Neural crest cell (in vitro differentiated cells): ENCODE results near the gene ARL11. TPM values are rescaled to one million over a fixed set of nuclear protein-coding genes. Genes with fewer than 3 reads are reported as not detected.
"Not testable (repeated sequence)": the region's sequence is repeated elsewhere in the genome, so short reads cannot be mapped to it uniquely, and the experiment has no call there.

Experiments used
- DNase-seq: peaks from one replicate; pipeline ENCODE4 v3.0.0; 2021; ENCODE audit warnings: low read depth, mixed read lengths, low spot score
- H3K27ac Mint-ChIP-seq: one replicate; pipeline ENCODE4 v1.8.0; 2021; ENCODE audit warnings: mild to moderate bottlenecking, mixed read lengths; ENCODE audit not compliant: unreplicated experiment
- H3K27me3 Mint-ChIP-seq: 2 replicates; pipeline ENCODE4 v1.8.0; 2021; ENCODE audit warnings: low read depth, mild to moderate bottlenecking, mixed read lengths
- H3K36me3 Mint-ChIP-seq: 2 replicates; pipeline ENCODE4 v1.8.0; 2021; ENCODE audit warnings: low read depth, mild to moderate bottlenecking, mixed read lengths
- H3K4me1 Mint-ChIP-seq: 2 replicates; pipeline ENCODE4 v1.8.0; 2021; ENCODE audit warnings: mixed read lengths
- H3K4me3 Mint-ChIP-seq: one replicate; pipeline ENCODE4 v1.8.0; 2021; ENCODE audit warnings: mild to moderate bottlenecking, mixed read lengths
- H3K9me3 Mint-ChIP-seq: 2 replicates; pipeline ENCODE4 v1.8.0; 2021; ENCODE audit warnings: mixed read lengths
- CTCF ChIP-seq: fragments of 200-600 bp; sonication (generic); conservative IDR thresholded peaks from 2 replicates; pipeline ENCODE4 v1.5.0; 2021; ENCODE audit warnings: antibody characterized with exemption, mild to moderate bottlenecking
- total RNA-seq: library from RNA; stranded (reverse); gene quantifications from 2 replicates; pipeline ENCODE4 v1.2.1, GENCODE V29; 2021

The ARL11 gene
- total RNA-seq, 1 donor from 2014 or later: not detected

DNA sequence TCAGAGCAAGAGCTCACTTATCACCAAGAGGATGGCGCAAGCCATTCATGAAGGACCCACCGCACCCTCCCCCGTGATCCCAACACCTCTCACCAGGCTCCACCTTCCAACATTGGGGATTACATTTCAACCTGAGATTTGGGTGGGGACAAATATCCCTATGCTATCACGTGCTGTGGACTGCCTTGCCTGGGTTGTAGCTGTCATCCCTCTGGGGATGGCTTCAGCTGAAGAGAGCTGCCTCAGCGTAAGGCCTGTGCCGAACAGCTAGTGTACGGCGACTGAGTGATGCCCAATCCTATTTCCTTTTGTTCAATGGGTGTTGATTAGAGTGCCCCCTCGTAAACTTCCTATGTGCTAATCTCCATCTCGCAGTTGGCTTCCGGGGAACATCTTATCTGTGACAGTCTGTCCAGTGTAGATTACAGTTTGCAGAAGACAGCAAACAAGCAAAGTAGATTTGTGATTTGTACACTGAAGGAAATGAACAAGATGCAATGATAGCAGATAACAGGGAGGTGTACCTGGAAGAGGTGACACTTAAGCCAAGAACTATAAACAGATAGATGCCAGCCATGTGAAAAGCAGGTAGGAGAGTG lies 31.2 kb upstream of the ARL11 start:
- no peak overlapping the region for H3K4me3 Mint-ChIP-seq
- H3K36me3 Mint-ChIP-seq: no peaks in the 10 kb centered on the region
- no peak for TF ChIP-seq CTCF
- H3K27me3 Mint-ChIP-seq: no peaks in the 10 kb centered on the region
- H3K9me3 Mint-ChIP-seq: peaks cover 3% of the 10 kb centered on the region
- H3K4me1 Mint-ChIP-seq: no peaks in the 10 kb centered on the region
- no peak overlapping the region for H3K27ac Mint-ChIP-seq
- no peak for DNase-seq

GRCh38 chr13:49602005-49602404 lies 26.3 kb upstream of the ARL11 start:
- no peak overlapping the region for H3K4me3 Mint-ChIP-seq
- peaks cover 8% of the 10 kb centered on the region for H3K4me1 Mint-ChIP-seq
- no peaks in the 10 kb centered on the region for H3K27me3 Mint-ChIP-seq
- no peak overlapping the region for H3K27ac Mint-ChIP-seq
- H3K9me3 Mint-ChIP-seq: no peaks in the 10 kb centered on the region
- H3K36me3 Mint-ChIP-seq: no peaks in the 10 kb centered on the region
- no peak for DNase-seq
- TF ChIP-seq CTCF: no peak

GRCh38 chr13:49602615-49603014 lies 25.7 kb upstream of the ARL11 start:
- not testable (repeated sequence) for H3K4me3 Mint-ChIP-seq, H3K27ac Mint-ChIP-seq, H3K27me3 Mint-ChIP-seq, H3K36me3 Mint-ChIP-seq, DNase-seq, H3K9me3 Mint-ChIP-seq
- peaks cover 11% of the 10 kb centered on the region for H3K4me1 Mint-ChIP-seq

GRCh38 chr13:49604570-49604969 lies 23.7 kb upstream of the ARL11 start:
- Mint-ChIP-seq H3K9me3 (no peaks in the 10 kb centered on the region), H3K27ac (no peak overlapping the region), H3K4me1 (peaks cover 11% of the 10 kb centered on the region), H3K4me3 (no peak overlapping the region), H3K27me3 (no peaks in the 10 kb centered on the region), H3K36me3 (no peaks in the 10 kb centered on the region)
- no peak for DNase-seq
- no peak for TF ChIP-seq CTCF

- no peaks in the 10 kb centered on the region for H3K9me3 Mint-ChIP-seq
Measured at GRCh38 chr13:49606747-49607648, 21.3 kb upstream of the ARL11 start.

More at GRCh38 chr13:49606747-49607648, 21.3 kb upstream of the ARL11 start:
- DNase-seq: peak; percentile 64
- Mint-ChIP-seq H3K27ac (peak overlapping the region; percentile 35), H3K4me3 (peak overlapping the region; percentile 56), H3K4me1 (peaks cover 11% of the 10 kb centered on the region), H3K27me3 (no peaks in the 10 kb centered on the region), H3K36me3 (no peaks in the 10 kb centered on the region)
- peak; percentile 88 for TF ChIP-seq CTCF
